Measurements from ENCODE around the gene KIF3A. TPM values are rescaled to one million over a fixed set of nuclear protein-coding genes. Genes with fewer than 3 reads are reported as not detected.

Gene KIF3A
- total and polyA plus RNA-seq, 2 experiments from 2014 or later, result 11.2 to 19.7 TPM

DNA sequence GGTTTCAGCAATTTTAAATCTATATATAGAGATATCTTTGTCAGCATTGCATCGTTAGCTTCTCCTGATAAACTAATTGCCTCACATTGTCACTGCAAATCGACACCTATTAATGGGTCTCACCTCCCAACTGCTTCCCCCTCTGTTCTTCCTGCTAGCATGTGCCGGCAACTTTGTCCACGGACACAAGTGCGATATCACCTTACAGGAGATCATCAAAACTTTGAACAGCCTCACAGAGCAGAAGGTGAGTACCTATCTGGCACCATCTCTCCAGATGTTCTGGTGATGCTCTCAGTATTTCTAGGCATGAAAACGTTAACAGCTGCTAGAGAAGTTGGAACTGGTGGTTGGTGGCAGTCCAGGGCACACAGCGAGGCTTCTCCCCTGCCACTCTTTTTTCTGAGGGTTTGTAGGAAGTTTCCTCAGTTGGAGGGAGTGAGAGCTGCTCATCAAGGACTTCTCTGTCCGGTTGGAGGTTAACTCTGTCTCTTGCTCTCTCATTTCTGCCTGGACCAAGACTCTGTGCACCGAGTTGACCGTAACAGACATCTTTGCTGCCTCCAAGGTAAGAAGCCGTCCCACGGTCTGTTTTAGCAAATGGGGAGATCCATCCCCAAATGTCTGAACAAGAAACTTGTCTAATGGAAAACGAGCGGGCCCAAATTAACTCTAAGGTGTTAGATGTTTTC lies 63.3 kb downstream of the KIF3A start, which contains the start of gene IL4:
Gene IL4 (plus strand): TSS at position 51 of the 692 bp plus-strand sequence. CDS start 62 bp downstream, at position 113.
- TF ChIP-seq CREB1 (CRISPR knock-in tag; IDR thresholded peaks at IDR 0.05; ENCODE audit: low read depth) (no peak), POLR2AphosphoS5 (IDR thresholded peaks at IDR 0.05; ENCODE audit: low read depth) (no peak), ZNF114 (CRISPR knock-in tag; IDR thresholded peaks at IDR 0.05) (no peak), STAT1 (IDR thresholded peaks at IDR 0.05; ENCODE audit: unreplicated experiment) (no peak), ZNF331 (CRISPR knock-in tag; IDR thresholded peaks at IDR 0.05; ENCODE audit: low read depth) (no peak), NANOG (IDR thresholded peaks at IDR 0.05; ENCODE audit: borderline replicate concordance) (no peak), EZH2 (IDR thresholded peaks at IDR 0.05; ENCODE audit: low read depth, unreplicated experiment) (no peak), JUNB (IDR thresholded peaks at IDR 0.05; ENCODE audit: unreplicated experiment) (no peak), EZH2phosphoT487 (IDR thresholded peaks at IDR 0.05; ENCODE audit: unreplicated experiment) (no peak)
- TF ChIP-seq, protein P1, sequence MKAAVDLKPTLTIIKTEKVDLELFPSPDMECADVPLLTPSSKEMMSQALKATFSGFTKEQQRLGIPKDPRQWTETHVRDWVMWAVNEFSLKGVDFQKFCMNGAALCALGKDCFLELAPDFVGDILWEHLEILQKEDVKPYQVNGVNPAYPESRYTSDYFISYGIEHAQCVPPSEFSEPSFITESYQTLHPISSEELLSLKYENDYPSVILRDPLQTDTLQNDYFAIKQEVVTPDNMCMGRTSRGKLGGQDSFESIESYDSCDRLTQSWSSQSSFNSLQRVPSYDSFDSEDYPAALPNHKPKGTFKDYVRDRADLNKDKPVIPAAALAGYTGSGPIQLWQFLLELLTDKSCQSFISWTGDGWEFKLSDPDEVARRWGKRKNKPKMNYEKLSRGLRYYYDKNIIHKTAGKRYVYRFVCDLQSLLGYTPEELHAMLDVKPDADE (IDR thresholded peaks at IDR 0.05), result no peak
- TF ChIP-seq, protein P2, sequence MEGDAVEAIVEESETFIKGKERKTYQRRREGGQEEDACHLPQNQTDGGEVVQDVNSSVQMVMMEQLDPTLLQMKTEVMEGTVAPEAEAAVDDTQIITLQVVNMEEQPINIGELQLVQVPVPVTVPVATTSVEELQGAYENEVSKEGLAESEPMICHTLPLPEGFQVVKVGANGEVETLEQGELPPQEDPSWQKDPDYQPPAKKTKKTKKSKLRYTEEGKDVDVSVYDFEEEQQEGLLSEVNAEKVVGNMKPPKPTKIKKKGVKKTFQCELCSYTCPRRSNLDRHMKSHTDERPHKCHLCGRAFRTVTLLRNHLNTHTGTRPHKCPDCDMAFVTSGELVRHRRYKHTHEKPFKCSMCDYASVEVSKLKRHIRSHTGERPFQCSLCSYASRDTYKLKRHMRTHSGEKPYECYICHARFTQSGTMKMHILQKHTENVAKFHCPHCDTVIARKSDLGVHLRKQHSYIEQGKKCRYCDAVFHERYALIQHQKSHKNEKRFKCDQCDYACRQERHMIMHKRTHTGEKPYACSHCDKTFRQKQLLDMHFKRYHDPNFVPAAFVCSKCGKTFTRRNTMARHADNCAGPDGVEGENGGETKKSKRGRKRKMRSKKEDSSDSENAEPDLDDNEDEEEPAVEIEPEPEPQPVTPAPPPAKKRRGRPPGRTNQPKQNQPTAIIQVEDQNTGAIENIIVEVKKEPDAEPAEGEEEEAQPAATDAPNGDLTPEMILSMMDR (conservative IDR thresholded peaks at IDR 0.05; ENCODE audit: low read depth in 2 of 2), result no peak
- TF ChIP-seq, protein P3, sequence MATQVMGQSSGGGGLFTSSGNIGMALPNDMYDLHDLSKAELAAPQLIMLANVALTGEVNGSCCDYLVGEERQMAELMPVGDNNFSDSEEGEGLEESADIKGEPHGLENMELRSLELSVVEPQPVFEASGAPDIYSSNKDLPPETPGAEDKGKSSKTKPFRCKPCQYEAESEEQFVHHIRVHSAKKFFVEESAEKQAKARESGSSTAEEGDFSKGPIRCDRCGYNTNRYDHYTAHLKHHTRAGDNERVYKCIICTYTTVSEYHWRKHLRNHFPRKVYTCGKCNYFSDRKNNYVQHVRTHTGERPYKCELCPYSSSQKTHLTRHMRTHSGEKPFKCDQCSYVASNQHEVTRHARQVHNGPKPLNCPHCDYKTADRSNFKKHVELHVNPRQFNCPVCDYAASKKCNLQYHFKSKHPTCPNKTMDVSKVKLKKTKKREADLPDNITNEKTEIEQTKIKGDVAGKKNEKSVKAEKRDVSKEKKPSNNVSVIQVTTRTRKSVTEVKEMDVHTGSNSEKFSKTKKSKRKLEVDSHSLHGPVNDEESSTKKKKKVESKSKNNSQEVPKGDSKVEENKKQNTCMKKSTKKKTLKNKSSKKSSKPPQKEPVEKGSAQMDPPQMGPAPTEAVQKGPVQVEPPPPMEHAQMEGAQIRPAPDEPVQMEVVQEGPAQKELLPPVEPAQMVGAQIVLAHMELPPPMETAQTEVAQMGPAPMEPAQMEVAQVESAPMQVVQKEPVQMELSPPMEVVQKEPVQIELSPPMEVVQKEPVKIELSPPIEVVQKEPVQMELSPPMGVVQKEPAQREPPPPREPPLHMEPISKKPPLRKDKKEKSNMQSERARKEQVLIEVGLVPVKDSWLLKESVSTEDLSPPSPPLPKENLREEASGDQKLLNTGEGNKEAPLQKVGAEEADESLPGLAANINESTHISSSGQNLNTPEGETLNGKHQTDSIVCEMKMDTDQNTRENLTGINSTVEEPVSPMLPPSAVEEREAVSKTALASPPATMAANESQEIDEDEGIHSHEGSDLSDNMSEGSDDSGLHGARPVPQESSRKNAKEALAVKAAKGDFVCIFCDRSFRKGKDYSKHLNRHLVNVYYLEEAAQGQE (IDR thresholded peaks at IDR 0.05; ENCODE audit: unreplicated experiment), result no peak
- TF ChIP-seq, protein P4, sequence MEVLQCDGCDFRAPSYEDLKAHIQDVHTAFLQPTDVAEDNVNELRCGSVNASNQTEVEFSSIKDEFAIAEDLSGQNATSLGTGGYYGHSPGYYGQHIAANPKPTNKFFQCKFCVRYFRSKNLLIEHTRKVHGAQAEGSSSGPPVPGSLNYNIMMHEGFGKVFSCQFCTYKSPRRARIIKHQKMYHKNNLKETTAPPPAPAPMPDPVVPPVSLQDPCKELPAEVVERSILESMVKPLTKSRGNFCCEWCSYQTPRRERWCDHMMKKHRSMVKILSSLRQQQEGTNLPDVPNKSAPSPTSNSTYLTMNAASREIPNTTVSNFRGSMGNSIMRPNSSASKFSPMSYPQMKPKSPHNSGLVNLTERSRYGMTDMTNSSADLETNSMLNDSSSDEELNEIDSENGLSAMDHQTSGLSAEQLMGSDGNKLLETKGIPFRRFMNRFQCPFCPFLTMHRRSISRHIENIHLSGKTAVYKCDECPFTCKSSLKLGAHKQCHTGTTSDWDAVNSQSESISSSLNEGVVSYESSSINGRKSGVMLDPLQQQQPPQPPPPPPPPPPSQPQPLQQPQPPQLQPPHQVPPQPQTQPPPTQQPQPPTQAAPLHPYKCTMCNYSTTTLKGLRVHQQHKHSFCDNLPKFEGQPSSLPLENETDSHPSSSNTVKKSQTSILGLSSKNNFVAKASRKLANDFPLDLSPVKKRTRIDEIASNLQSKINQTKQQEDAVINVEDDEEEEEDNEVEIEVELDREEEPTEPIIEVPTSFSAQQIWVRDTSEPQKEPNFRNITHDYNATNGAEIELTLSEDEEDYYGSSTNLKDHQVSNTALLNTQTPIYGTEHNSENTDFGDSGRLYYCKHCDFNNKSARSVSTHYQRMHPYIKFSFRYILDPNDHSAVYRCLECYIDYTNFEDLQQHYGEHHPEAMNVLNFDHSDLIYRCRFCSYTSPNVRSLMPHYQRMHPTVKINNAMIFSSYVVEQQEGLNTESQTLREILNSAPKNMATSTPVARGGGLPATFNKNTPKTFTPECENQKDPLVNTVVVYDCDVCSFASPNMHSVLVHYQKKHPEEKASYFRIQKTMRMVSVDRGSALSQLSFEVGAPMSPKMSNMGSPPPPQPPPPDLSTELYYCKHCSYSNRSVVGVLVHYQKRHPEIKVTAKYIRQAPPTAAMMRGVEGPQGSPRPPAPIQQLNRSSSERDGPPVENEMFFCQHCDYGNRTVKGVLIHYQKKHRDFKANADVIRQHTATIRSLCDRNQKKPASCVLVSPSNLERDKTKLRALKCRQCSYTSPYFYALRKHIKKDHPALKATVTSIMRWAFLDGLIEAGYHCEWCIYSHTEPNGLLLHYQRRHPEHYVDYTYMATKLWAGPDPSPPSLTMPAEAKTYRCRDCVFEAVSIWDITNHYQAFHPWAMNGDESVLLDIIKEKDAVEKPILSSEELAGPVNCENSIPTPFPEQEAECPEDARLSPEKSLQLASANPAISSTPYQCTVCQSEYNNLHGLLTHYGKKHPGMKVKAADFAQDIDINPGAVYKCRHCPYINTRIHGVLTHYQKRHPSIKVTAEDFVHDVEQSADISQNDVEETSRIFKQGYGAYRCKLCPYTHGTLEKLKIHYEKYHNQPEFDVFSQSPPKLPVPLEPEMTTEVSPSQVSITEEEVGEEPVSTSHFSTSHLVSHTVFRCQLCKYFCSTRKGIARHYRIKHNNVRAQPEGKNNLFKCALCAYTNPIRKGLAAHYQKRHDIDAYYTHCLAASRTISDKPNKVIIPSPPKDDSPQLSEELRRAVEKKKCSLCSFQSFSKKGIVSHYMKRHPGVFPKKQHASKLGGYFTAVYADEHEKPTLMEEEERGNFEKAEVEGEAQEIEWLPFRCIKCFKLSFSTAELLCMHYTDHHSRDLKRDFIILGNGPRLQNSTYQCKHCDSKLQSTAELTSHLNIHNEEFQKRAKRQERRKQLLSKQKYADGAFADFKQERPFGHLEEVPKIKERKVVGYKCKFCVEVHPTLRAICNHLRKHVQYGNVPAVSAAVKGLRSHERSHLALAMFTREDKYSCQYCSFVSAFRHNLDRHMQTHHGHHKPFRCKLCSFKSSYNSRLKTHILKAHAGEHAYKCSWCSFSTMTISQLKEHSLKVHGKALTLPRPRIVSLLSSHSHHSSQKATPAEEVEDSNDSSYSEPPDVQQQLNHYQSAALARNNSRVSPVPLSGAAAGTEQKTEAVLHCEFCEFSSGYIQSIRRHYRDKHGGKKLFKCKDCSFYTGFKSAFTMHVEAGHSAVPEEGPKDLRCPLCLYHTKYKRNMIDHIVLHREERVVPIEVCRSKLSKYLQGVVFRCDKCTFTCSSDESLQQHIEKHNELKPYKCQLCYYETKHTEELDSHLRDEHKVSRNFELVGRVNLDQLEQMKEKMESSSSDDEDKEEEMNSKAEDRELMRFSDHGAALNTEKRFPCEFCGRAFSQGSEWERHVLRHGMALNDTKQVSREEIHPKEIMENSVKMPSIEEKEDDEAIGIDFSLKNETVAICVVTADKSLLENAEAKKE (CRISPR knock-in tag; IDR thresholded peaks at IDR 0.05), result no peak
- Mint-ChIP-seq H3K27ac (no peak within 1 kb of the TSS), H3K27me3 (ENCODE audit: insufficient read depth, low read depth, poor library complexity) (peaks cover 2% of the 10 kb centered on the region), H3K36me3 (ENCODE audit: low read depth) (no peaks in the 10 kb centered on the region; the same call in 2 of the 3 replicates), H3K4me3 (no peak within 1 kb of the TSS; the same call in 2 of the 3 replicates), H3K9me3 (no peaks in the 10 kb centered on the region; the same call in 2 of the 3 replicates), H3K4me1 (peaks cover 3% of the 10 kb centered on the region; the same call in 1 of the 3 replicates)
- Histone ChIP-seq H3K4me3 (no peak within 1 kb of the TSS), H3K9me2 (ENCODE audit: insufficient read depth) (peaks cover 2% of the 10 kb centered on the region; the same call in 1 of the 2 replicates), H3K36me3 (ENCODE audit: insufficient read depth) (no peaks in the 10 kb centered on the region), H3K27ac (ENCODE audit: low read depth) (no peak within 1 kb of the TSS), H2AFZ (peak within 1 kb of the TSS; percentile 76; the same call in 1 of the 2 replicates), H3K4me2 (no peak within 1 kb of the TSS), H3F3A (replicated peaks; ENCODE audit: low read depth) (no peaks in the 10 kb centered on the region), H3K27me3 (ENCODE audit: insufficient read depth) (no peaks in the 10 kb centered on the region), H3K4me1 (ENCODE audit: insufficient read depth) (no peaks in the 10 kb centered on the region), H3K79me2 (replicated peaks; ENCODE audit: insufficient read depth) (no peaks in the 10 kb centered on the region), H4K20me1 (replicated peaks; ENCODE audit: insufficient read depth) (no peaks in the 10 kb centered on the region)
- ATAC-seq (no peak), DNase-seq (ENCODE audit: low spot score) (no peak)
